Measurements from ENCODE around the gene PRSS12.

The PRSS12 gene

DNA sequence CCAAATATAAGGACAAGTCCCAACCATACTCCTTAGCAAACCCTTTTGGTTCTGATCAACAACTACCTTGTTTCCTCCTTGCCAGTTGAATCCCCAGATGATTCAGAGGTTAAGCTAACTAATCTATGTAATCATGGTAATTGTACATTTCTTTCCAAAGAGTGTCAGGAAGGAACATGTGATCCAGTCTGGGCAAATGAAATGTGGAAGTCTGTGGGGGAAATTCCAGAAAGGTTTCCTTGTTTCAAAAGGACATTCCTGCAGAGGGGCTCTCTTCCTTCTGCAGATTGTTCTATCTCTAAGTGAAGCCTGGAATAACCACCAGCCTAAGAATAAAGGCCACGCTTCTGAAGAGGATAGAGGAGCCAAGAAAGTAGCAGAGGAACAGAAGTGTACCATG, 7.0 kb downstream of the PRSS12 start:
- TF ChIP-seq, protein P1, sequence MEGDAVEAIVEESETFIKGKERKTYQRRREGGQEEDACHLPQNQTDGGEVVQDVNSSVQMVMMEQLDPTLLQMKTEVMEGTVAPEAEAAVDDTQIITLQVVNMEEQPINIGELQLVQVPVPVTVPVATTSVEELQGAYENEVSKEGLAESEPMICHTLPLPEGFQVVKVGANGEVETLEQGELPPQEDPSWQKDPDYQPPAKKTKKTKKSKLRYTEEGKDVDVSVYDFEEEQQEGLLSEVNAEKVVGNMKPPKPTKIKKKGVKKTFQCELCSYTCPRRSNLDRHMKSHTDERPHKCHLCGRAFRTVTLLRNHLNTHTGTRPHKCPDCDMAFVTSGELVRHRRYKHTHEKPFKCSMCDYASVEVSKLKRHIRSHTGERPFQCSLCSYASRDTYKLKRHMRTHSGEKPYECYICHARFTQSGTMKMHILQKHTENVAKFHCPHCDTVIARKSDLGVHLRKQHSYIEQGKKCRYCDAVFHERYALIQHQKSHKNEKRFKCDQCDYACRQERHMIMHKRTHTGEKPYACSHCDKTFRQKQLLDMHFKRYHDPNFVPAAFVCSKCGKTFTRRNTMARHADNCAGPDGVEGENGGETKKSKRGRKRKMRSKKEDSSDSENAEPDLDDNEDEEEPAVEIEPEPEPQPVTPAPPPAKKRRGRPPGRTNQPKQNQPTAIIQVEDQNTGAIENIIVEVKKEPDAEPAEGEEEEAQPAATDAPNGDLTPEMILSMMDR (IDR thresholded peaks at IDR 0.05): no peak
- Histone ChIP-seq H3K27me3 (ENCODE audit: control insufficient read depth, insufficient read depth, low read length) (no peaks in the 10 kb centered on the region), H3K9ac (no peak overlapping the region), H3K4me2 (ENCODE audit: low read length) (no peak overlapping the region), H2AFZ (no peak overlapping the region), H3K79me2 (no peaks in the 10 kb centered on the region), H3K9me3 (ENCODE audit: control insufficient read depth, low read length) (no peaks in the 10 kb centered on the region), H3K27ac (no peak overlapping the region), H3K4me3 (ENCODE audit: low read depth, low read length) (no peak overlapping the region), H3K4me1 (no peaks in the 10 kb centered on the region), H3K36me3 (ENCODE audit: control insufficient read depth, insufficient read depth, low read length) (no peaks in the 10 kb centered on the region)

DNA sequence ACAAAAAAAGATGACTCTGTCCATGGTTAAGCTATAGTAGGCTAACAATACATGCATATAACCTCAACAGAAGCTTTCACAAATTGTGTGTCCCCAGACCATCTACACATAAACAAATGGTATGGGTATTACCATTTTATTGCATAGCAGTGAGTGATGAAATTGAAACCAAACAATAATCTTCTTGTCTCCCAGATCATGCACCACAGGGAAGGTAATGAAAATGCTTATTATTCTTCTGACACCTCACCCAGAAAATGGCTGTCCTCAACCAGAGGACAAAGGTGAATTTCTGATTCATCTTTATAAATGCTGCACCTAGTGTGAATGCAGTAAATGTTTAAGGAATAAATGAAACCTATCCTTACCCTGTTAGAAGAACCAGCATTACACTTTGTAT, 8.0 kb downstream of the PRSS12 start:
- H3K9ac ChIP-seq: no peak overlapping the region
- no peaks in the 10 kb centered on the region for H3K9me3 ChIP-seq (ENCODE audit: control insufficient read depth, low read length)
- H3K27ac ChIP-seq: no peak overlapping the region
- no peak overlapping the region for H3K4me2 ChIP-seq (ENCODE audit: low read length)
- H3K4me3 ChIP-seq (ENCODE audit: low read depth, low read length): no peak overlapping the region
- H2AFZ ChIP-seq: no peak overlapping the region
- H3K4me1 ChIP-seq: no peaks in the 10 kb centered on the region
- H3K27me3 ChIP-seq (ENCODE audit: control insufficient read depth, insufficient read depth, low read length): no peaks in the 10 kb centered on the region
- no peaks in the 10 kb centered on the region for H3K36me3 ChIP-seq (ENCODE audit: control insufficient read depth, insufficient read depth, low read length)
- TF ChIP-seq, protein P1 (IDR thresholded peaks at IDR 0.05): no peak
- H3K79me2 ChIP-seq: no peaks in the 10 kb centered on the region

GRCh38 chr4:118343501-118343900, 9.3 kb downstream of the PRSS12 start:
- Histone ChIP-seq H3K27me3 (ENCODE audit: control insufficient read depth, insufficient read depth, low read length) (no peaks in the 10 kb centered on the region), H3K4me3 (ENCODE audit: low read depth, low read length) (no peak overlapping the region), H3K9me3 (ENCODE audit: control insufficient read depth, low read length) (no peaks in the 10 kb centered on the region), H2AFZ (no peak overlapping the region), H3K4me1 (no peaks in the 10 kb centered on the region), H3K79me2 (no peaks in the 10 kb centered on the region), H3K9ac (no peak overlapping the region), H3K36me3 (ENCODE audit: control insufficient read depth, insufficient read depth, low read length) (no peaks in the 10 kb centered on the region), H3K4me2 (ENCODE audit: low read length) (no peak overlapping the region), H3K27ac (no peak overlapping the region)
- TF ChIP-seq, protein P1 (IDR thresholded peaks at IDR 0.05): no peak

DNA sequence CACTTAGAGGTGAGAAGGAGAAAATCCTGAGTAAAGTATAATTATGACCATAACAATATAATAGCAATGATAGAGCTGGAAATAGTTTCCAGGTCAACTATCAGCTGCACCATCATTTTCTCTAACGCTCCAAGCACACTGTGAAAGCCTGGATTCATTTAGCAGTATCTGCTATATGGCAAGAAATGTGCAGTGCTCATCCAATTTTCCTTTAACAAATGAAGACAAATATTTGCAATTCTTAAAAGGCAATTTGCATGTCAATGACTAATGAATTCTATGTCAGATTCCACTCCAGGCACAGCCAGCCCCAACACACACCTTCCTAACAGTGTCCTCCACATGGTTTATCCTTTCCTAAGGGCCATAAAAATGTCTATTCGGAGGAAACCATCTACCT, 12.7 kb downstream of the PRSS12 start:
- TF ChIP-seq, protein P1 (IDR thresholded peaks at IDR 0.05): no peak
- Histone ChIP-seq H3K36me3 (ENCODE audit: control insufficient read depth, insufficient read depth, low read length) (no peaks in the 10 kb centered on the region), H3K79me2 (no peaks in the 10 kb centered on the region), H3K27me3 (ENCODE audit: control insufficient read depth, insufficient read depth, low read length) (no peaks in the 10 kb centered on the region), H3K4me3 (ENCODE audit: low read depth, low read length) (no peak overlapping the region), H3K9me3 (ENCODE audit: control insufficient read depth, low read length) (no peaks in the 10 kb centered on the region), H3K9ac (no peak overlapping the region), H3K4me2 (ENCODE audit: low read length) (no peak overlapping the region), H3K27ac (no peak overlapping the region), H3K4me1 (no peaks in the 10 kb centered on the region), H2AFZ (no peak overlapping the region)

- TF ChIP-seq, protein P1 (IDR thresholded peaks at IDR 0.05): no peak
- Histone ChIP-seq H3K79me2 (no peaks in the 10 kb centered on the region), H3K9me3 (ENCODE audit: control insufficient read depth, low read length) (no peaks in the 10 kb centered on the region)
Observed at GRCh38 chr4:118338981-118339765, 13.6 kb downstream of the PRSS12 start.

More at GRCh38 chr4:118338981-118339765, 13.6 kb downstream of the PRSS12 start:
- Histone ChIP-seq H3K4me2 (ENCODE audit: low read length) (no peak overlapping the region), H3K9ac (no peak overlapping the region), H3K4me3 (ENCODE audit: low read depth, low read length) (no peak overlapping the region), H3K27me3 (ENCODE audit: control insufficient read depth, insufficient read depth, low read length) (no peaks in the 10 kb centered on the region), H3K27ac (no peak overlapping the region), H2AFZ (no peak overlapping the region), H3K36me3 (ENCODE audit: control insufficient read depth, insufficient read depth, low read length) (no peaks in the 10 kb centered on the region), H3K4me1 (no peaks in the 10 kb centered on the region)
